Right lobe of liver (tissue), 4 donors: Measurements from ENCODE around the gene SLC25A12.

ENCODE experiments used
- CTCF ChIP-seq, 4 donors: fragments of 200-600 bp in 3 of 4; fragments of 450-650 bp in 1 of 4; IDR thresholded peaks; one replicate each; pipeline versions ENCODE4 v1.5.1 to v1.8.0; 2016 to 2022; ENCODE audit warnings: antibody characterized with exemption in 4 of 4, mild to moderate bottlenecking in 2 of 4
- POLR2A ChIP-seq: fragments of 450-650 bp; IDR thresholded peaks from one replicate; pipeline ENCODE4 v1.6.1; 2017; ENCODE audit warnings: antibody characterized with exemption, mild to moderate bottlenecking
- donor health status: DM: no; HTN: no; CAD: no.
- donor health status: DM: no; HTN: no; CAD: no.
- donor health status: DM: no; HTN: yes; CAD: no.

- TF ChIP-seq CTCF (IDR thresholded peaks at IDR 0.05) (no peak), POLR2A (no peak)
These were observed 30.3 kb upstream of the SLC25A12 start for GRCh38 chr2:171924170-171924942.
